OCI-LY3 (cell line): Measurements from ENCODE around the gene FMNL3.

ENCODE experiments used
- H2AFZ ChIP-seq: fragments of 200-600, 300-600 bp; shearing (Covaris generic); 2 replicates; pipeline ENCODE4 v1.6.0; 2014; ENCODE audit warnings: antibody characterized with exemption, low read depth, low read length
- H3K27ac ChIP-seq: fragments of 200-600, 300-600 bp; sonication (generic); 2 replicates; pipeline ENCODE4 v1.5.1; 2014; ENCODE audit warnings: mild to moderate bottlenecking, low read length, moderate library complexity, mixed read lengths
- H3K27me3 ChIP-seq: fragments of 200-600, 300-600 bp; sonication (generic); 2 replicates; pipeline ENCODE4 v1.6.1; 2014; ENCODE audit warnings: low read depth, low read length, mixed read lengths
- H3K36me3 ChIP-seq: fragments of 200-600, 300-600 bp; sonication (generic); replicated peaks from 2 replicates; pipeline ENCODE3; 2014; ENCODE audit warnings: low read depth, low read length, mixed read lengths
- H3K4me1 ChIP-seq: fragments of 300-600, 200-600 bp; sonication (generic); 2 replicates; pipeline ENCODE4 v1.6.1; 2014; ENCODE audit warnings: low read length, mixed read lengths
- H3K4me2 ChIP-seq: fragments of 200-600, 300-600 bp; sonication (generic); 2 replicates; pipeline ENCODE4 v1.6.1; 2014; ENCODE audit warnings: low read length, mixed read lengths
- H3K4me3 ChIP-seq: fragments of 300-600, 200-600 bp; sonication (generic); 2 replicates; pipeline ENCODE4 v1.5.1; 2014; ENCODE audit warnings: antibody characterized with exemption, mild to moderate bottlenecking, low read length, moderate library complexity
- H3K79me2 ChIP-seq: fragments of 300-600, 200-600 bp; shearing (Covaris generic); 2 replicates; pipeline ENCODE4 v1.6.1; 2014; ENCODE audit warnings: mild to moderate bottlenecking, low read length, mixed read lengths
- H3K9ac ChIP-seq: fragments of 300-600, 200-600 bp; shearing (Covaris generic); 2 replicates; pipeline ENCODE4 v1.6.0; 2014; ENCODE audit warnings: mild to moderate bottlenecking, low read length, moderate library complexity
- H3K9me3 ChIP-seq: fragments of 200-600, 300-600 bp; shearing (Covaris generic); 2 replicates; pipeline ENCODE4 v1.6.1; 2014; ENCODE audit warnings: low read length, mixed read lengths; ENCODE audit not compliant: insufficient read depth
- H4K20me1 ChIP-seq: fragments of 200-600, 300-600 bp; sonication (generic); 2 replicates; pipeline ENCODE4 v1.6.1; 2016; ENCODE audit warnings: low read length, mixed read lengths; ENCODE audit not compliant: insufficient read depth
- CTCF ChIP-seq: fragments of 200-600, 300-600 bp; sonication (generic); IDR thresholded peaks from 2 replicates; pipeline ENCODE4 v1.5.1; 2014; ENCODE audit warnings: antibody characterized with exemption, low read length, low read depth
- EZH2phosphoT487 ChIP-seq: fragments of 200-600 bp; shearing (Covaris generic); IDR thresholded peaks from 2 replicates; pipeline ENCODE4 v1.6.1; 2018; ENCODE audit warnings: antibody characterized with exemption, mixed run types, low read depth

The FMNL3 gene

GRCh38 chr12:49693931-49694444 is 13.2 kb downstream of the FMNL3 start:
- H3K4me3 ChIP-seq = no peak overlapping the region
- no peaks in the 10 kb centered on the region for H3K27me3 ChIP-seq
- H3K4me1 ChIP-seq = peaks cover 56% of the 10 kb centered on the region
- no peak overlapping the region for H3K27ac ChIP-seq
- peaks cover 49% of the 10 kb centered on the region for H4K20me1 ChIP-seq
- H3K9me3 ChIP-seq = no peaks in the 10 kb centered on the region
- H3K9ac ChIP-seq = no peak overlapping the region
- no peak overlapping the region for H3K4me2 ChIP-seq
- no peak overlapping the region for H2AFZ ChIP-seq
- peaks cover 97% of the 10 kb centered on the region for H3K79me2 ChIP-seq
- peaks cover 8% of the 10 kb centered on the region for H3K36me3 ChIP-seq
- no peak for TF ChIP-seq CTCF
- no peak for TF ChIP-seq EZH2phosphoT487

GRCh38 chr12:49692851-49693250 is 14.4 kb downstream of the FMNL3 start:
- TF ChIP-seq CTCF (no peak), EZH2phosphoT487 (no peak)
- Histone ChIP-seq H2AFZ (no peak overlapping the region), H3K4me2 (no peak overlapping the region), H3K9ac (no peak overlapping the region), H3K27ac (no peak overlapping the region), H3K79me2 (peaks cover 97% of the 10 kb centered on the region), H4K20me1 (peaks cover 48% of the 10 kb centered on the region), H3K9me3 (no peaks in the 10 kb centered on the region), H3K4me3 (no peak overlapping the region), H3K36me3 (peaks cover 15% of the 10 kb centered on the region), H3K27me3 (no peaks in the 10 kb centered on the region), H3K4me1 (peaks cover 56% of the 10 kb centered on the region)

DNA sequence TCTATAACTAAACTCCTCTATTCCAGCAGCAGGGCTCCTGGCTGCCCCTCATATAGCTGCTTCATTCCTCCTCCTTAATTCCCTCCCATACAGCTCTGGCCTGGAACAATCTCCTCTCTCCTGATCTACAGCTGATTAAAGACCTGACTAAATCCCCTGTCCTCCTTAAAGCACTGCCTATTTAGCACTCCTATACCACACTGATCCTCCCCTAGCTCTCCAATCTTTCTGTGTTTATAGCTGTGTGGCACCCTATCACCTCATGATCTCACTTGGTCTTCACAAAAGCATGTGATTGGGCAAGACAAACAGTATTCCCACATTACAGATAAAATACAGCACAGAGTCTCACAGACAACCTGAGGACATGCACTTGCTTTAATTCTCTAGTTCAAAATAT is 17.4 kb downstream of the FMNL3 start:
- peaks cover 33% of the 10 kb centered on the region for H4K20me1 ChIP-seq
- peak overlapping the region; percentile 40; the same call in 1 of the 2 replicates for H3K9ac ChIP-seq
- H3K36me3 ChIP-seq = peaks cover 11% of the 10 kb centered on the region
- peak overlapping the region; percentile 43 for H3K27ac ChIP-seq
- H3K79me2 ChIP-seq = peaks cover 96% of the 10 kb centered on the region
- TF ChIP-seq EZH2phosphoT487 = no peak
- H3K27me3 ChIP-seq = no peaks in the 10 kb centered on the region
- H3K4me3 ChIP-seq = peak overlapping the region; percentile 49
- H3K9me3 ChIP-seq = no peaks in the 10 kb centered on the region
- H2AFZ ChIP-seq = no peak overlapping the region
- peaks cover 45% of the 10 kb centered on the region for H3K4me1 ChIP-seq
- H3K4me2 ChIP-seq = peak overlapping the region; percentile 66

GRCh38 chr12:49689237-49689636 is 18.0 kb downstream of the FMNL3 start:
- TF ChIP-seq EZH2phosphoT487 = no peak
- TF ChIP-seq CTCF = no peak
- Histone ChIP-seq H3K4me2 (peak overlapping the region; percentile 66), H4K20me1 (peaks cover 39% of the 10 kb centered on the region), H3K79me2 (peaks cover 96% of the 10 kb centered on the region), H3K27ac (peak overlapping the region; percentile 43), H3K9me3 (no peaks in the 10 kb centered on the region), H3K4me3 (peak overlapping the region; percentile 49), H3K9ac (peak overlapping the region; percentile 40; the same call in 1 of the 2 replicates), H3K36me3 (peaks cover 11% of the 10 kb centered on the region), H2AFZ (no peak overlapping the region), H3K4me1 (peaks cover 50% of the 10 kb centered on the region), H3K27me3 (no peaks in the 10 kb centered on the region)
